Upper lobe of left lung (tissue), 4 donors: ENCODE measurements around the gene BANP.

ENCODE experiments used
- CTCF ChIP-seq, 6 experiments: fragments of 450-650 bp in 4 of 6; fragments of 200-600 bp in 2 of 6; sonication (generic) in 2 of 6; IDR thresholded peaks; one replicate each; pipeline ENCODE4 v1.5.1; 2016 to 2019; ENCODE audit warnings: antibody characterized with exemption in 6 of 6
- POLR2A ChIP-seq, 4 donors: fragments of 450-650 bp; IDR thresholded peaks; one replicate each; pipeline ENCODE4 v1.5.1; 2016 to 2017; ENCODE audit warnings: antibody characterized with exemption in 4 of 4, mild to moderate bottlenecking in 2 of 4

- TF ChIP-seq CTCF (IDR thresholded peaks at IDR 0.05) = no peak
- no peak for TF ChIP-seq POLR2A (IDR thresholded peaks at IDR 0.05)
Measured at GRCh38 chr16:87964049-87964659, 12.9 kb downstream of the BANP start.
